ENCODE data around the gene PTPRM. TPM values are rescaled to one million over a fixed set of nuclear protein-coding genes. Genes with fewer than 3 reads are reported as not detected.

The PTPRM gene
- total and polyA plus RNA-seq, 2 donors (not counting 3 experiments of a cell fraction or from before 2014, with no cell fraction given): 37.4 to 43.7 TPM

- peaks cover 2% of the 10 kb centered on the region for H3K9me1 ChIP-seq (replicated peaks; ENCODE audit: control insufficient read depth, extremely low read depth, insufficient read depth, low read length)
- H3K4me1 ChIP-seq (ENCODE audit: control insufficient read depth, extremely low read depth, insufficient read depth, low read length): peaks cover 10% of the 10 kb centered on the region
- ChIA-PET POLR2A (no interaction called here), CTCF (no interaction called here)
- intact Hi-C loops (cut with micrococcal nuclease) (no loop called here), dilution Hi-C loops (cut with MboI; ENCODE audit: extremely low pct_ligation_motif_present, low sequenced_read_pairs) (no loop called here)
- no peak overlapping the region for H3K9ac ChIP-seq (replicated peaks; ENCODE audit: extremely low read depth, insufficient read depth, low read length)
- no peaks in the 10 kb centered on the region for H4K20me1 ChIP-seq (replicated peaks; ENCODE audit: control insufficient read depth, extremely low read depth, insufficient read depth, low read length)
- no peaks in the 10 kb centered on the region for H3K79me2 ChIP-seq (ENCODE audit: control insufficient read depth, insufficient read depth, low read length)
- no peak overlapping the region for H3K4me2 ChIP-seq (ENCODE audit: insufficient read depth, low read length)
- H3K9me3 ChIP-seq (replicated peaks; ENCODE audit: control insufficient read depth, insufficient read depth, low read length): no peaks in the 10 kb centered on the region
- no peaks in the 10 kb centered on the region for H3K27me3 ChIP-seq (ENCODE audit: control insufficient read depth in 2 of 2, insufficient read depth in 2 of 2, low read length in 2 of 2)
- no peak overlapping the region for H2AFZ ChIP-seq (ENCODE audit: low read depth, low read length)
- no peak for TF ChIP-seq JUN (IDR thresholded peaks at IDR 0.05; ENCODE audit: borderline replicate concordance, insufficient read depth, insufficient read length, low read depth)
- no peak for TF ChIP-seq EZH2 (IDR thresholded peaks at IDR 0.05; ENCODE audit: borderline replicate concordance, low read depth, low read length, severe bottlenecking)
- TF ChIP-seq FOS (IDR thresholded peaks at IDR 0.05; ENCODE audit: borderline replicate concordance, insufficient read depth, low read length): no peak
- TF ChIP-seq, protein P1, sequence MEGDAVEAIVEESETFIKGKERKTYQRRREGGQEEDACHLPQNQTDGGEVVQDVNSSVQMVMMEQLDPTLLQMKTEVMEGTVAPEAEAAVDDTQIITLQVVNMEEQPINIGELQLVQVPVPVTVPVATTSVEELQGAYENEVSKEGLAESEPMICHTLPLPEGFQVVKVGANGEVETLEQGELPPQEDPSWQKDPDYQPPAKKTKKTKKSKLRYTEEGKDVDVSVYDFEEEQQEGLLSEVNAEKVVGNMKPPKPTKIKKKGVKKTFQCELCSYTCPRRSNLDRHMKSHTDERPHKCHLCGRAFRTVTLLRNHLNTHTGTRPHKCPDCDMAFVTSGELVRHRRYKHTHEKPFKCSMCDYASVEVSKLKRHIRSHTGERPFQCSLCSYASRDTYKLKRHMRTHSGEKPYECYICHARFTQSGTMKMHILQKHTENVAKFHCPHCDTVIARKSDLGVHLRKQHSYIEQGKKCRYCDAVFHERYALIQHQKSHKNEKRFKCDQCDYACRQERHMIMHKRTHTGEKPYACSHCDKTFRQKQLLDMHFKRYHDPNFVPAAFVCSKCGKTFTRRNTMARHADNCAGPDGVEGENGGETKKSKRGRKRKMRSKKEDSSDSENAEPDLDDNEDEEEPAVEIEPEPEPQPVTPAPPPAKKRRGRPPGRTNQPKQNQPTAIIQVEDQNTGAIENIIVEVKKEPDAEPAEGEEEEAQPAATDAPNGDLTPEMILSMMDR (IDR thresholded peaks at IDR 0.05; ENCODE audit: extremely low read depth in 1 of 2, insufficient read depth in 1 of 2, low read depth in 1 of 2, low read length in 2 of 2): no peak
- no peak for TF ChIP-seq GATA2 (IDR thresholded peaks at IDR 0.05; ENCODE audit: insufficient read depth, insufficient read length, low read depth, low read length)
- TF ChIP-seq MYC (IDR thresholded peaks at IDR 0.05; ENCODE audit: low read depth, low read length): no peak
- no peak for TF ChIP-seq POLR2AphosphoS5 (IDR thresholded peaks at IDR 0.05; ENCODE audit: insufficient read depth, low read depth, low read length)
- TF ChIP-seq, protein P2, sequence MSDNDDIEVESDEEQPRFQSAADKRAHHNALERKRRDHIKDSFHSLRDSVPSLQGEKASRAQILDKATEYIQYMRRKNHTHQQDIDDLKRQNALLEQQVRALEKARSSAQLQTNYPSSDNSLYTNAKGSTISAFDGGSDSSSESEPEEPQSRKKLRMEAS (IDR thresholded peaks at IDR 0.05; ENCODE audit: insufficient read depth, insufficient read length): no peak
- no peak for TF ChIP-seq POLR2A (IDR thresholded peaks at IDR 0.05; ENCODE audit: low read depth, low read length)
- H3K27ac ChIP-seq (ENCODE audit: insufficient read depth, low read depth, low read length): no peak overlapping the region
- H3K4me3 ChIP-seq (replicated peaks in 1 of 3; ENCODE audit: insufficient read depth in 1 of 3, low read depth in 1 of 3, low read length in 3 of 3): no peak overlapping the region
- FAIRE-seq (no peak), DNase-seq (ENCODE audit: low read depth, low spot score) (no peak)
- BruUV-seq (replicated peaks): no TSS peak
- H3K36me3 ChIP-seq (ENCODE audit: control insufficient read depth in 2 of 2, extremely low read depth in 1 of 2, insufficient read depth in 2 of 2, low read length in 2 of 2): no peaks in the 10 kb centered on the region
Measured at GRCh38 chr18:8324343-8325065, 757.4 kb downstream of the PTPRM start.

Data from endothelial cell of umbilical vein (primary cell).